Parathyroid adenoma (tissue), 2 donors: Measurements from ENCODE around the gene PIWIL1.

Experiments
- H2AFZ ChIP-seq: fragments of 300-600 bp; sonication (generic); one replicate; pipeline ENCODE4 v1.7.0; 2017; ENCODE audit warnings: antibody characterized with exemption, mild to moderate bottlenecking
- H3K27ac ChIP-seq: fragments of 300-600 bp; sonication (generic); one replicate; pipeline ENCODE4 v1.7.0; 2017
- H3K27me3 ChIP-seq: fragments of 300-600 bp; sonication (generic); one replicate; pipeline ENCODE4 v1.7.0; 2017; ENCODE audit warnings: low read length; ENCODE audit not compliant: control insufficient read depth, insufficient read depth
- H3K36me3 ChIP-seq: fragments of 300-600 bp; sonication (generic); one replicate; pipeline ENCODE4 v1.7.0; 2017; ENCODE audit warnings: low read length; ENCODE audit not compliant: control insufficient read depth, insufficient read depth
- H3K4me1 ChIP-seq: fragments of 300-600 bp; sonication (generic); one replicate; pipeline ENCODE4 v1.7.0; 2017; ENCODE audit warnings: control low read depth
- H3K4me2 ChIP-seq: fragments of 300-600 bp; sonication (generic); one replicate; pipeline ENCODE4 v1.7.0; 2017; ENCODE audit warnings: low read length
- H3K4me3 ChIP-seq: fragments of 300-600 bp; sonication (generic); one replicate; pipeline ENCODE4 v1.7.0; 2017; ENCODE audit warnings: low read depth, low read length
- H3K79me2 ChIP-seq: fragments of 300-600 bp; sonication (generic); one replicate; pipeline ENCODE4 v1.7.0; 2017; ENCODE audit warnings: control low read depth
- H3K9ac ChIP-seq: fragments of 300-600 bp; sonication (generic); one replicate; pipeline ENCODE4 v1.7.0; 2017; ENCODE audit warnings: mild to moderate bottlenecking
- H3K9me3 ChIP-seq: fragments of 300-600 bp; sonication (generic); one replicate; pipeline ENCODE4 v1.7.0; 2017; ENCODE audit warnings: low read length; ENCODE audit not compliant: control insufficient read depth
- CTCF ChIP-seq: fragments of 300-600 bp; sonication (generic); IDR thresholded peaks from one replicate; pipeline ENCODE4 v1.7.0; 2017; ENCODE audit warnings: antibody characterized with exemption, mild to moderate bottlenecking
- donor health status: primary hyperparathyroidism.

PIWIL1 gene

GRCh38 chr12:130337488-130338303, at the start of gene PIWIL1:
Gene PIWIL1 (plus strand): TSS chr12:130337887. CDS start chr12:130342592, 4,705 bp downstream.
- TF ChIP-seq CTCF, result no peak
- H3K27me3 ChIP-seq, result no peaks in the 10 kb centered on the region
- no peak within 1 kb of the TSS for H2AFZ ChIP-seq
- no peaks in the 10 kb centered on the region for H3K36me3 ChIP-seq
- no peaks in the 10 kb centered on the region for H3K9me3 ChIP-seq
- H3K27ac ChIP-seq, result no peak within 1 kb of the TSS
- H3K79me2 ChIP-seq, result no peaks in the 10 kb centered on the region
- no peaks in the 10 kb centered on the region for H3K4me1 ChIP-seq
- H3K9ac ChIP-seq, result no peak within 1 kb of the TSS
- no peak within 1 kb of the TSS for H3K4me3 ChIP-seq
- no peak within 1 kb of the TSS for H3K4me2 ChIP-seq

- no peak overlapping the region for H3K4me3 ChIP-seq
- no peaks in the 10 kb centered on the region for H3K27me3 ChIP-seq
- H3K4me2 ChIP-seq, result no peak overlapping the region
- no peaks in the 10 kb centered on the region for H3K9me3 ChIP-seq
- no peak overlapping the region for H2AFZ ChIP-seq
- no peak overlapping the region for H3K27ac ChIP-seq
- H3K36me3 ChIP-seq, result no peaks in the 10 kb centered on the region
- H3K9ac ChIP-seq, result no peak overlapping the region
- no peaks in the 10 kb centered on the region for H3K4me1 ChIP-seq
- no peaks in the 10 kb centered on the region for H3K79me2 ChIP-seq
- TF ChIP-seq CTCF, result no peak
Observed at GRCh38 chr12:130288206-130288605, 49.5 kb upstream of the PIWIL1 start.

GRCh38 chr12:130288691-130289090, 49.0 kb upstream of the PIWIL1 start:
- Histone ChIP-seq H3K4me1 (no peaks in the 10 kb centered on the region), H3K4me2 (no peak overlapping the region), H3K9ac (no peak overlapping the region), H3K79me2 (no peaks in the 10 kb centered on the region), H3K36me3 (no peaks in the 10 kb centered on the region), H3K4me3 (no peak overlapping the region), H3K27me3 (no peaks in the 10 kb centered on the region), H3K27ac (no peak overlapping the region), H2AFZ (no peak overlapping the region), H3K9me3 (no peaks in the 10 kb centered on the region)
- no peak for TF ChIP-seq CTCF

GRCh38 chr12:130290114-130290513, 47.6 kb upstream of the PIWIL1 start:
- Histone ChIP-seq H3K27me3 (no peaks in the 10 kb centered on the region), H3K36me3 (no peaks in the 10 kb centered on the region), H3K27ac (no peak overlapping the region), H3K9me3 (no peaks in the 10 kb centered on the region), H3K4me1 (no peaks in the 10 kb centered on the region), H3K9ac (no peak overlapping the region), H3K4me2 (no peak overlapping the region), H3K79me2 (no peaks in the 10 kb centered on the region), H3K4me3 (no peak overlapping the region), H2AFZ (no peak overlapping the region)
- TF ChIP-seq CTCF, result no peak
